PC-9 (cell line): ENCODE measurements around the gene ZNF79.

ENCODE experiments used
- CTCF ChIP-seq: fragments of 200-600 bp; sonication (generic); conservative IDR thresholded peaks from 2 replicates; pipeline ENCODE4 v1.6.1; 2017; ENCODE audit warnings: mixed run types, antibody characterized with exemption, mild to moderate bottlenecking, moderate library complexity
- EZH2 ChIP-seq: fragments of 200-600 bp; sonication (generic); IDR thresholded peaks from 2 replicates; pipeline ENCODE4 v1.8.0; 2017; ENCODE audit warnings: antibody characterized with exemption, low read depth

GRCh38 chr9:127446713-127447415 is 22.7 kb downstream of the ZNF79 start:
- TF ChIP-seq CTCF (no peak), EZH2 (no peak)
